Measurements from ENCODE around the gene COL19A1.

GRCh38 chr6:70028246-70028645 lies 161.9 kb downstream of the COL19A1 start:
- TF ChIP-seq POLR2A (IDR thresholded peaks at IDR 0.05), result no peak
- no peak for TF ChIP-seq CTCF (IDR thresholded peaks at IDR 0.05)
